Stomach (tissue), 4 donors: ENCODE results near the gene TEX2.

Experiments used
- EP300 ChIP-seq: sonication (generic); formaldehyde crosslinking; IDR thresholded peaks from one replicate; pipeline ENCODE4 v1.6.1; 2017; ENCODE audit warnings: antibody characterized with exemption
- POLR2A ChIP-seq, 4 donors: fragments of 450-650 bp; IDR thresholded peaks; one replicate each; pipeline ENCODE4 v1.6.1; 2016; ENCODE audit warnings: antibody characterized with exemption in 4 of 4, control low read depth in 2 of 4, mild to moderate bottlenecking in 1 of 4, moderate library complexity in 1 of 4
- POLR2AphosphoS5 ChIP-seq, 3 donors: sonication (generic); formaldehyde crosslinking; IDR thresholded peaks; one replicate each; pipeline ENCODE4 v1.6.1; 2016; ENCODE audit warnings: antibody characterized with exemption in 3 of 3
- TF ChIP-seq, protein P1 (sequence below), 7 experiments: fragments of 450-650 bp in 4 of 7; fragments of 200-600 bp in 3 of 7; sonication (generic) in 3 of 7; IDR thresholded peaks; one replicate each; pipeline ENCODE4 v1.5.1; 2016 to 2019; ENCODE audit warnings: antibody characterized with exemption in 7 of 7, control low read depth in 2 of 7, mild to moderate bottlenecking in 1 of 7

GRCh38 chr17:64295146-64295545 is 32.1 kb upstream of the TEX2 start:
- TF ChIP-seq, protein P1, sequence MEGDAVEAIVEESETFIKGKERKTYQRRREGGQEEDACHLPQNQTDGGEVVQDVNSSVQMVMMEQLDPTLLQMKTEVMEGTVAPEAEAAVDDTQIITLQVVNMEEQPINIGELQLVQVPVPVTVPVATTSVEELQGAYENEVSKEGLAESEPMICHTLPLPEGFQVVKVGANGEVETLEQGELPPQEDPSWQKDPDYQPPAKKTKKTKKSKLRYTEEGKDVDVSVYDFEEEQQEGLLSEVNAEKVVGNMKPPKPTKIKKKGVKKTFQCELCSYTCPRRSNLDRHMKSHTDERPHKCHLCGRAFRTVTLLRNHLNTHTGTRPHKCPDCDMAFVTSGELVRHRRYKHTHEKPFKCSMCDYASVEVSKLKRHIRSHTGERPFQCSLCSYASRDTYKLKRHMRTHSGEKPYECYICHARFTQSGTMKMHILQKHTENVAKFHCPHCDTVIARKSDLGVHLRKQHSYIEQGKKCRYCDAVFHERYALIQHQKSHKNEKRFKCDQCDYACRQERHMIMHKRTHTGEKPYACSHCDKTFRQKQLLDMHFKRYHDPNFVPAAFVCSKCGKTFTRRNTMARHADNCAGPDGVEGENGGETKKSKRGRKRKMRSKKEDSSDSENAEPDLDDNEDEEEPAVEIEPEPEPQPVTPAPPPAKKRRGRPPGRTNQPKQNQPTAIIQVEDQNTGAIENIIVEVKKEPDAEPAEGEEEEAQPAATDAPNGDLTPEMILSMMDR (IDR thresholded peaks at IDR 0.05), result no peak
- no peak for TF ChIP-seq POLR2AphosphoS5 (IDR thresholded peaks at IDR 0.05)
- TF ChIP-seq POLR2A (IDR thresholded peaks at IDR 0.05), result no peak
- no peak for TF ChIP-seq EP300
